Thyroid gland (tissue), 4 donors: ENCODE data around the gene ATXN7.

ENCODE experiments used
- CTCF ChIP-seq, 6 experiments: fragments of 200-600 bp in 3 of 6; fragments of 450-650 bp in 3 of 6; sonication (generic) in 3 of 6; IDR thresholded peaks; one replicate each; pipeline ENCODE4 v1.5.1; 2016 to 2019; ENCODE audit warnings: antibody characterized with exemption in 6 of 6, mild to moderate bottlenecking in 2 of 6, inconsistent platforms in 1 of 6, moderate library complexity in 1 of 6
- POLR2A ChIP-seq, 2 donors: fragments of 450-650 bp; IDR thresholded peaks; one replicate each; pipeline ENCODE4 v1.6.1; 2017; ENCODE audit warnings: antibody characterized with exemption in 2 of 2, mild to moderate bottlenecking in 2 of 2, moderate library complexity in 1 of 2

- TF ChIP-seq CTCF (IDR thresholded peaks at IDR 0.05) (no peak), POLR2A (IDR thresholded peaks at IDR 0.05) (no peak)
These were observed 185.0 kb downstream of the ATXN7 start for GRCh38 chr3:64048631-64049061.
